Loucy (cell line): ENCODE results near the gene MAPK8.

Source experiments
- EZH2phosphoT487 ChIP-seq: fragments of 200-600 bp; IDR thresholded peaks from 2 replicates; pipeline ENCODE4 v1.6.1; 2018; ENCODE audit warnings: antibody characterized with exemption, mild to moderate bottlenecking, moderate library complexity, borderline replicate concordance
- TF ChIP-seq, protein P1 (sequence below): fragments of 200-600 bp; sonication (generic); conservative IDR thresholded peaks from 2 replicates; pipeline ENCODE4 v1.5.1; 2014; ENCODE audit warnings: mild to moderate bottlenecking, antibody characterized with exemption, low read length

- TF ChIP-seq, protein P1, sequence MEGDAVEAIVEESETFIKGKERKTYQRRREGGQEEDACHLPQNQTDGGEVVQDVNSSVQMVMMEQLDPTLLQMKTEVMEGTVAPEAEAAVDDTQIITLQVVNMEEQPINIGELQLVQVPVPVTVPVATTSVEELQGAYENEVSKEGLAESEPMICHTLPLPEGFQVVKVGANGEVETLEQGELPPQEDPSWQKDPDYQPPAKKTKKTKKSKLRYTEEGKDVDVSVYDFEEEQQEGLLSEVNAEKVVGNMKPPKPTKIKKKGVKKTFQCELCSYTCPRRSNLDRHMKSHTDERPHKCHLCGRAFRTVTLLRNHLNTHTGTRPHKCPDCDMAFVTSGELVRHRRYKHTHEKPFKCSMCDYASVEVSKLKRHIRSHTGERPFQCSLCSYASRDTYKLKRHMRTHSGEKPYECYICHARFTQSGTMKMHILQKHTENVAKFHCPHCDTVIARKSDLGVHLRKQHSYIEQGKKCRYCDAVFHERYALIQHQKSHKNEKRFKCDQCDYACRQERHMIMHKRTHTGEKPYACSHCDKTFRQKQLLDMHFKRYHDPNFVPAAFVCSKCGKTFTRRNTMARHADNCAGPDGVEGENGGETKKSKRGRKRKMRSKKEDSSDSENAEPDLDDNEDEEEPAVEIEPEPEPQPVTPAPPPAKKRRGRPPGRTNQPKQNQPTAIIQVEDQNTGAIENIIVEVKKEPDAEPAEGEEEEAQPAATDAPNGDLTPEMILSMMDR, result no peak
- no peak for TF ChIP-seq EZH2phosphoT487
These were observed 613 bp downstream of the MAPK8 start for GRCh38 chr10:48306870-48307710.
